Measurements from ENCODE around the gene CD247.

- no peak for TF ChIP-seq SATB2 (CRISPR knock-in tag; IDR thresholded peaks at IDR 0.05)
- no peak for TF ChIP-seq ZNF331 (CRISPR knock-in tag; IDR thresholded peaks at IDR 0.05)
- TF ChIP-seq NR1H2 (CRISPR knock-in tag; IDR thresholded peaks at IDR 0.05; ENCODE audit: borderline replicate concordance, low read depth): no peak
These were observed 30.0 kb upstream of the CD247 start for GRCh38 chr1:167548059-167548932.
